Neutrophil (primary cell): ENCODE data around the gene C14orf119.

Experiments
- H3K27ac ChIP-seq: fragments of 200-600 bp; sonication (generic); 2 replicates; pipeline ENCODE4 v1.5.1; 2016; ENCODE audit warnings: mild to moderate bottlenecking, moderate library complexity
- H3K27me3 ChIP-seq: fragments of 200-600 bp; sonication (generic); 2 replicates; pipeline ENCODE4 v1.6.0; 2016; ENCODE audit warnings: mild to moderate bottlenecking
- H3K36me3 ChIP-seq: fragments of 200-600 bp; sonication (generic); 2 replicates; pipeline ENCODE4 v1.5.1; 2017
- H3K4me1 ChIP-seq, 2 experiments: fragments of 200-600 bp in 1 of 2; sonication (generic) in 1 of 2; 1 replicate in 1 of 2; 2 replicates in 1 of 2; pipeline versions ENCODE4 v1.5.1 to v1.6.1; 2013 to 2016; ENCODE audit warnings: low read depth in 1 of 2, low read length in 1 of 2, mild to moderate bottlenecking in 1 of 2, moderate library complexity in 1 of 2; ENCODE audit not compliant: control insufficient read depth in 1 of 2, insufficient read depth in 1 of 2
- H3K4me3 ChIP-seq, 2 experiments: fragments of 200-600 bp in 1 of 2; sonication (generic) in 1 of 2; 1 replicate in 1 of 2; 2 replicates in 1 of 2; pipeline ENCODE4 v1.5.1; 2013 to 2016; ENCODE audit warnings: low read depth in 1 of 2, low read length in 1 of 2, mild to moderate bottlenecking in 1 of 2, moderate library complexity in 1 of 2
- H3K9me3 ChIP-seq: fragments of 200-600 bp; sonication (generic); 2 replicates; pipeline ENCODE4 v1.5.1; 2016
- CTCF ChIP-seq: fragments of 200-600 bp; sonication (generic); IDR thresholded peaks from 2 replicates; pipeline ENCODE4 v1.5.1; 2016; ENCODE audit warnings: antibody characterized with exemption

The C14orf119 gene

DNA sequence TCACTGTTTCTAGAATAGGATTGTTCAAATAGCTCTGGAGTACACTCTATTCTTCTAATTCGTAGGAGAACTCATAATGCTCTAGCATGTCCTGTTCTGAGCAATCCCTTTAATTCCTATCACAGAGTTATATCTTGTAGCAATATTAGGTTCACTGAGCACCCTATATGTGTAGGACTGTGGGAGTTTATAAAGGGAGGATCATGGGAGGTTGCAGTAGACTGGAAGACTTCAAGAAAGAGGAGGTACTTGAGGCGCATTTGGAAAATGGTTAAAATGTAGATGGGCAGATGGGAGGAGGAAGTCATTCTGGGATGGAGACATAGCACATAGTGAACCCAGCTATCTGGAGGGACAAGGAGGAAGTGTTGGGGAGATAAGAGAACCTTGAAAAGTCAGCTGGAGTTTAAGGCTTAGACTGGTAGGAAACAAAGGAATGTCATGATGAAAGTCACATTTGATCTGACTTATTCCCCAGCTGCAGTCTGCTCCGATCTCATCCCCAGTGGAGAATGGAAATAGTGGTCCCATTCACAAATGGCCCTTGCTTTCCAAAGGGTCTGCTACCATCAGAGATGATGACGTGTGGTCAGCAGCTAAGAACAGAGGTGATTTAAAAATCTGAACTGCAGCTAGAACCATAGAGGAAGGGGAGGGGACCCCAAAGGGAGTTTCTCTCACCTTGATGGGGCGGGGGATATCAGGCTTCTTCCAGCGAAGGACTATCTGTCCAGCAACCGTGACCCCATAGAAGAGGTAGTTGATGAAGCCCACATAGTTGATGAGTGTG, 33.9 kb downstream of the C14orf119 start:
- Histone ChIP-seq H3K4me3 (no peak overlapping the region), H3K4me1 (peaks cover 47 to 49% of the 10 kb centered on the region in 2 experiments), H3K9me3 (no peaks in the 10 kb centered on the region), H3K27ac (peak overlapping the region; percentile 50), H3K36me3 (no peaks in the 10 kb centered on the region), H3K27me3 (no peaks in the 10 kb centered on the region)
- TF ChIP-seq CTCF: no peak

GRCh38 chr14:23129759-23130316, 34.5 kb downstream of the C14orf119 start:
- H3K4me1 ChIP-seq: peaks cover 47 to 49% of the 10 kb centered on the region in 2 experiments
- no peak for TF ChIP-seq CTCF
- H3K27ac ChIP-seq: peak overlapping the region; percentile 50

GRCh38 chr14:23130871-23131270, 35.6 kb downstream of the C14orf119 start:
- H3K36me3 ChIP-seq: no peaks in the 10 kb centered on the region
- H3K9me3 ChIP-seq: no peaks in the 10 kb centered on the region
- peaks cover 44 to 45% of the 10 kb centered on the region in 2 experiments for H3K4me1 ChIP-seq
- no peaks in the 10 kb centered on the region for H3K27me3 ChIP-seq
- H3K27ac ChIP-seq: peak overlapping the region; percentile 58
- no peak overlapping the region for H3K4me3 ChIP-seq
- no peak for TF ChIP-seq CTCF

More at GRCh38 chr14:23129759-23130316, 34.5 kb downstream of the C14orf119 start:
- H3K9me3 ChIP-seq: no peaks in the 10 kb centered on the region
- no peaks in the 10 kb centered on the region for H3K36me3 ChIP-seq
- H3K4me3 ChIP-seq: no peak overlapping the region
- no peaks in the 10 kb centered on the region for H3K27me3 ChIP-seq

DNA sequence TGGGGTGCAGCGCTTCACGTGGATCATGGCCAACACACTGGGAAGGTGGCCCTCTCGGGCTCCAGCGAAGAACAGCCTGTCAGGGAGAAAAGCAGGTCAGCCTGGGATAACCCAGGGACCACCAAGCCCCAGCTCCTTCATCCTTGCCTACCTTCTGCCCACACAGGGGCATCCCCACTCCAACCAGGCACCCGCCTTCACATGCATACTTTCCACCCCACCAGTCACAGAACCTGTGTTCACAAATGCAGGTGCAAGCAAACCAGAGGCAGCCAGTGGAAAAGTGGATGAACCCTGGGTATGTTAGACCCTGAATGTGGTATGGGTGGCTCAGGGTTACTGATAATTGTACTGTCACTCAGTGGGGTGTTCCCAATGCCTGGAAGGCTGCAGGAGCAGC, 36.2 kb downstream of the C14orf119 start:
- peak overlapping the region; percentile 58 for H3K27ac ChIP-seq

DNA sequence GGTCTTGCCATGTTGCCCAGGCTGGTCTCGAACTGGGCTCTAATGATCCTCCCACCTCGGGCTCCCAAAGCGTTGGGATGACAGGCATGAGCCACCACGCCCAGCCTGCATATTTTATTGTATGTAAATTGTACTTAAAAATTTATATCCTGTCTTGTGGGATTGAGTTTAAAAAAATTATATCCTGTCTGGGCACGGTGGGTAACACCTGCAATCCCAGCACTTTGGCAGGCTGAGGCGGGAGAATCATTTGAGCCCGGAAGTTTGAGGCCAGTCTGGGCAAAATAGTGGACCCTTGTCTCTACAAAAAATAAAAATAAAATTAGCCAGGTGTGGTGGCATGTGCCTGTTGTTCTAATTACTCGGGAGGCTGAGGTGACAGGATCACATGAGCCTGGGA, 37.7 kb downstream of the C14orf119 start:
- no peak overlapping the region for H3K4me3 ChIP-seq

More for the DNA sequence above, 36.2 kb downstream of the C14orf119 start:
- H3K9me3 ChIP-seq: no peaks in the 10 kb centered on the region
- no peaks in the 10 kb centered on the region for H3K27me3 ChIP-seq
- TF ChIP-seq CTCF: no peak
- H3K36me3 ChIP-seq: no peaks in the 10 kb centered on the region
- H3K4me3 ChIP-seq: no peak overlapping the region
- peaks cover 38 to 39% of the 10 kb centered on the region in 2 experiments for H3K4me1 ChIP-seq

More for the DNA sequence above, 37.7 kb downstream of the C14orf119 start:
- TF ChIP-seq CTCF: no peak
- Histone ChIP-seq H3K36me3 (no peaks in the 10 kb centered on the region), H3K27me3 (no peaks in the 10 kb centered on the region), H3K4me1 (peaks cover 29 to 34% of the 10 kb centered on the region in 2 experiments), H3K27ac (no peak overlapping the region), H3K9me3 (no peaks in the 10 kb centered on the region)
